ENCODE results near the gene PINLYP. TPM values are rescaled to one million over a fixed set of nuclear protein-coding genes. Genes with fewer than 3 reads are reported as not detected.

Gene PINLYP
- total RNA-seq, 1 donor from 2014 or later: 1.0 TPM

- Histone ChIP-seq H3K27me3 (ENCODE audit: low read depth) (no peaks in the 10 kb centered on the region), H3K4me3 (no peak overlapping the region), H3K36me3 (no peaks in the 10 kb centered on the region), H3K9me3 (replicated peaks) (no peaks in the 10 kb centered on the region), H3K27ac (replicated peaks) (no peak overlapping the region), H3K4me1 (peaks cover 27% of the 10 kb centered on the region)
- TF ChIP-seq CTCF (IDR thresholded peaks at IDR 0.05; ENCODE audit: borderline replicate concordance): no peak
- DNase-seq: no peak
- intact Hi-C loops (cut with micrococcal nuclease): no loop called here
Measured at GRCh38 chr19:43622070-43622469, 46.5 kb downstream of the PINLYP start.

- no peak for DNase-seq
- TF ChIP-seq CTCF (IDR thresholded peaks at IDR 0.05; ENCODE audit: borderline replicate concordance): no peak
- Histone ChIP-seq H3K27ac (replicated peaks) (no peak overlapping the region), H3K4me3 (no peak overlapping the region), H3K4me1 (peaks cover 24% of the 10 kb centered on the region), H3K27me3 (ENCODE audit: low read depth) (no peaks in the 10 kb centered on the region), H3K36me3 (no peaks in the 10 kb centered on the region), H3K9me3 (replicated peaks) (no peaks in the 10 kb centered on the region)
- intact Hi-C loops (cut with micrococcal nuclease): no loop called here
Measured at GRCh38 chr19:43622956-43623355, 47.4 kb downstream of the PINLYP start.

- no peaks in the 10 kb centered on the region for H3K9me3 ChIP-seq (replicated peaks)
- H3K4me1 ChIP-seq: peaks cover 14% of the 10 kb centered on the region
- no peaks in the 10 kb centered on the region for H3K36me3 ChIP-seq
- H3K27me3 ChIP-seq (ENCODE audit: low read depth): no peaks in the 10 kb centered on the region
- TF ChIP-seq CTCF (IDR thresholded peaks at IDR 0.05; ENCODE audit: borderline replicate concordance): no peak
- no peak overlapping the region for H3K4me3 ChIP-seq
- no peak overlapping the region for H3K27ac ChIP-seq (replicated peaks)
- intact Hi-C loops (cut with micrococcal nuclease): no loop called here
- DNase-seq: no peak
Measured at GRCh38 chr19:43623889-43624670, 48.5 kb downstream of the PINLYP start.

- H3K4me3 ChIP-seq: no peak overlapping the region
- peaks cover 6% of the 10 kb centered on the region for H3K4me1 ChIP-seq
- H3K36me3 ChIP-seq: no peaks in the 10 kb centered on the region
- TF ChIP-seq CTCF (IDR thresholded peaks at IDR 0.05; ENCODE audit: borderline replicate concordance): no peak
- no peak overlapping the region for H3K27ac ChIP-seq (replicated peaks)
- H3K9me3 ChIP-seq (replicated peaks): no peaks in the 10 kb centered on the region
- DNase-seq: peak; percentile 36
- intact Hi-C loops (cut with micrococcal nuclease): no loop called here
- H3K27me3 ChIP-seq (ENCODE audit: low read depth): no peaks in the 10 kb centered on the region
Measured at GRCh38 chr19:43624933-43625332, 49.3 kb downstream of the PINLYP start.

GRCh38 chr19:43625918-43626579 lies 50.4 kb downstream of the PINLYP start:
- H3K4me1 ChIP-seq: no peaks in the 10 kb centered on the region
- H3K27me3 ChIP-seq (ENCODE audit: low read depth): no peaks in the 10 kb centered on the region
- no peak overlapping the region for H3K4me3 ChIP-seq
- no peak overlapping the region for H3K27ac ChIP-seq (replicated peaks)
- no peak for TF ChIP-seq CTCF (IDR thresholded peaks at IDR 0.05; ENCODE audit: borderline replicate concordance)
- H3K36me3 ChIP-seq: no peaks in the 10 kb centered on the region
- DNase-seq: no peak
- intact Hi-C loops (cut with micrococcal nuclease): no loop called here
- no peaks in the 10 kb centered on the region for H3K9me3 ChIP-seq (replicated peaks)
